Bronchial epithelial cell (primary cell): Measurements from ENCODE around the gene VSTM5. TPM values are rescaled to one million over a fixed set of nuclear protein-coding genes. Genes with fewer than 3 reads are reported as not detected.

Experiments
- DNase-seq: peaks from one replicate; pipeline ENCODE4 v3.0.0-alpha.2; 2010; ENCODE audit warnings: low read depth
- FAIRE-seq: peaks from 2 replicates; lab custom pipeline; 2011; peaks lifted over from hg19 to GRCh38; lab: Jason Lieb, UNC
- H3K27me3 ChIP-seq: 2 replicates; pipeline ENCODE4 v1.5.1; 2011; ENCODE audit warnings: low read length; ENCODE audit not compliant: control insufficient read depth, insufficient read depth
- H3K36me3 ChIP-seq: 2 replicates; pipeline ENCODE4 v1.5.1; 2011; ENCODE audit warnings: low read length; ENCODE audit not compliant: control insufficient read depth, insufficient read depth
- H3K4me3 ChIP-seq: 2 replicates; pipeline ENCODE4 v1.5.1; 2011; ENCODE audit warnings: mild to moderate bottlenecking, low read depth, low read length, control low read depth
- total RNA-seq: library from RNA; depleted of rRNA; stranded (reverse); fragments of >200 nt; gene quantifications from 2 replicates; pipeline ENCODE4 v1.2.1, GENCODE V29; 2014
- TF ChIP-seq, protein P1 (sequence below): IDR thresholded peaks from 2 replicates; pipeline ENCODE4 v1.5.1; 2011; ENCODE audit warnings: mild to moderate bottlenecking, moderate library complexity, low read length, control low read depth, inconsistent platforms; ENCODE audit not compliant: insufficient read depth, severe bottlenecking

VSTM5 gene
- total RNA-seq, 1 donor from 2014 or later: 0.79 TPM

- DNase-seq (no peak), FAIRE-seq (no peak)
- H3K4me3 ChIP-seq: no peak overlapping the region
- TF ChIP-seq, protein P1, sequence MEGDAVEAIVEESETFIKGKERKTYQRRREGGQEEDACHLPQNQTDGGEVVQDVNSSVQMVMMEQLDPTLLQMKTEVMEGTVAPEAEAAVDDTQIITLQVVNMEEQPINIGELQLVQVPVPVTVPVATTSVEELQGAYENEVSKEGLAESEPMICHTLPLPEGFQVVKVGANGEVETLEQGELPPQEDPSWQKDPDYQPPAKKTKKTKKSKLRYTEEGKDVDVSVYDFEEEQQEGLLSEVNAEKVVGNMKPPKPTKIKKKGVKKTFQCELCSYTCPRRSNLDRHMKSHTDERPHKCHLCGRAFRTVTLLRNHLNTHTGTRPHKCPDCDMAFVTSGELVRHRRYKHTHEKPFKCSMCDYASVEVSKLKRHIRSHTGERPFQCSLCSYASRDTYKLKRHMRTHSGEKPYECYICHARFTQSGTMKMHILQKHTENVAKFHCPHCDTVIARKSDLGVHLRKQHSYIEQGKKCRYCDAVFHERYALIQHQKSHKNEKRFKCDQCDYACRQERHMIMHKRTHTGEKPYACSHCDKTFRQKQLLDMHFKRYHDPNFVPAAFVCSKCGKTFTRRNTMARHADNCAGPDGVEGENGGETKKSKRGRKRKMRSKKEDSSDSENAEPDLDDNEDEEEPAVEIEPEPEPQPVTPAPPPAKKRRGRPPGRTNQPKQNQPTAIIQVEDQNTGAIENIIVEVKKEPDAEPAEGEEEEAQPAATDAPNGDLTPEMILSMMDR: no peak
- no peaks in the 10 kb centered on the region for H3K36me3 ChIP-seq
- no peaks in the 10 kb centered on the region for H3K27me3 ChIP-seq
Measured at GRCh38 chr11:93831343-93832127, 18.9 kb downstream of the VSTM5 start.

DNA sequence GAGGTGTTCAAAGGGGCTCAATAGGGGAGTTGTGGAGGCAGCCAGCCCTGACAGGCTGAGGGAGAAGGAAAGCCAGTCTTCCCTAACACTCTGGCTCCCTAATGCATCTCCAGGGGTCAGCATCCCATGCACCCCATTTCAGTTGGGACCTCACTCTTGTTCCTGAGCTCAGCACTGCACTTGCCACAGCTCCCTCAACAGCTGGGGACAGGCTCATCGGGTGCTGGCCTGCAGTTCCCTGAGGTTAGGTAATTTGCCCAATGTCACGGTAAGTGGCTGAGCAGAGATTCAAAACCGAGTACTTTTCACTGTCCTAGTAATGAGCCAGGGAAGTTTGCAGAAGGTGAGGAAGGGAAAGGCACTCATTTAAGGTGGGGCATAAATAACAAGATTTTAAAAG, 20.8 kb downstream of the VSTM5 start:
- FAIRE-seq (no peak), DNase-seq (no peak)
- Histone ChIP-seq H3K4me3 (no peak overlapping the region), H3K27me3 (no peaks in the 10 kb centered on the region), H3K36me3 (no peaks in the 10 kb centered on the region)
- TF ChIP-seq, protein P1: no peak

DNA sequence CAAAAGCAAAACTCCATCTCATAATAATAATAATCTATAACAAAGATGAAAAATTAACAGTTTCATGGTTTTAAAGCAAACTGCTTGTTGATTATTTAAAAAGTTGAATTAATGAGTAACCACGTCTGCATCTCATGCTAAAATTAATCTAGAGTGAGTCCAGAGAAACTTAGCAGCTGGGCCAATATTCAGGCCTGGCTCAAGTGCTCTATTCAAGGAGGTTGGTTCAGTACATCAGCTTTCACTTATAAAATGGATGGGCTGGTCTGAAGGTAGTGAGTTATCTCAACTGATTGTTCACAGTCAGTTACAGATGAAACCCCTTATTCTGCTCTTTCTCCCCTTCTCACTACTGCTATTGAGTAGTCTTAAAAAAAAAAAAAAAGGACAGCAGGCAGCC, 23.1 kb downstream of the VSTM5 start:
- H3K4me3 ChIP-seq: no peak overlapping the region
- DNase-seq (no peak), FAIRE-seq (no peak)
- TF ChIP-seq, protein P1: no peak
- H3K36me3 ChIP-seq: no peaks in the 10 kb centered on the region
- no peaks in the 10 kb centered on the region for H3K27me3 ChIP-seq

DNA sequence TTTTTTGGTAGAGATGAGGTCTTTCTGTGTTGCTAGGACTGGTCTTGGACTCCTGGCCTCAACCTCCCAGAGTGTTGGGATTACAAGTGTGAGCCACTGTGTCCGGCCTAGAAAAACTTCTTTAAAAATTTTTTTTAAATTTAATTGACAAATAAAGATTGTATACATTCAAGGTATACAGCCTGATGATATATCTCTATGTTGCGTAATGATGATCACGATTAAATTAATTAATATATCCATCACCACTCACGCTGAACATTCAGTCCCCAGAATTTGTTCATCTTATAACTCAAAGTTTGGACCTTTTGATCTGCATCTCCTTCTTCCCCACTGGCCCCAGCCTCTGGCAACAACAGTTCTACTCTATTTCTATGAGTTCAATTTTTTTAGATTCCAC, 27.2 kb downstream of the VSTM5 start:
- Histone ChIP-seq H3K36me3 (no peaks in the 10 kb centered on the region), H3K4me3 (no peak overlapping the region), H3K27me3 (no peaks in the 10 kb centered on the region)
- FAIRE-seq: no peak
- no peak for DNase-seq
- TF ChIP-seq, protein P1: no peak

DNA sequence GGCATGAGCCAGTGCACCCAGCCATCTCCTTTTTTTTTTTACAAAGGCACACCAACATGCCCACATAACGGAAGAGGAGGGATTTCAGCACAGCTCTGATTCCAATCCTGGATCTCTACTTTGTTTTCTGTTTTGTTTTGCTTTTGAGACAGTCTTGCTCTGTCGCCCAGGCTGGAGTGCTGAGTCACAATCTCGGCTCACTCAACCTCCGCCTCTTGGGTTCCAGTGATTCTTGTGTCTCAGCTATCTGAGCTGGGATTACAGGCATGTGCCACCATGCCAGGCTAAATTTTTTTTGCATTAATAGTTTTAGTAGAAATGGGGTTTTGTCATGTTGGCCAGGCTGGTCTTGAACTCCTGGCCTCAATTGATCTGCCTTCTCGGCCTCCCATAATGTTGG, 28.1 kb downstream of the VSTM5 start:
- TF ChIP-seq, protein P1: no peak
- FAIRE-seq (no peak), DNase-seq (peak; percentile 44)
- H3K4me3 ChIP-seq: no peak overlapping the region
- H3K36me3 ChIP-seq: no peaks in the 10 kb centered on the region
- no peaks in the 10 kb centered on the region for H3K27me3 ChIP-seq

- DNase-seq (no peak), FAIRE-seq (no peak)
- Histone ChIP-seq H3K27me3 (no peaks in the 10 kb centered on the region), H3K4me3 (no peak overlapping the region), H3K36me3 (no peaks in the 10 kb centered on the region)
- TF ChIP-seq, protein P1: no peak
Measured at GRCh38 chr11:93821617-93822016, 28.8 kb downstream of the VSTM5 start.
